ENCODE measurements around the gene NBPF14. TPM values are rescaled to one million over a fixed set of nuclear protein-coding genes. Genes with fewer than 3 reads are reported as not detected.

NBPF14 gene, protein sequence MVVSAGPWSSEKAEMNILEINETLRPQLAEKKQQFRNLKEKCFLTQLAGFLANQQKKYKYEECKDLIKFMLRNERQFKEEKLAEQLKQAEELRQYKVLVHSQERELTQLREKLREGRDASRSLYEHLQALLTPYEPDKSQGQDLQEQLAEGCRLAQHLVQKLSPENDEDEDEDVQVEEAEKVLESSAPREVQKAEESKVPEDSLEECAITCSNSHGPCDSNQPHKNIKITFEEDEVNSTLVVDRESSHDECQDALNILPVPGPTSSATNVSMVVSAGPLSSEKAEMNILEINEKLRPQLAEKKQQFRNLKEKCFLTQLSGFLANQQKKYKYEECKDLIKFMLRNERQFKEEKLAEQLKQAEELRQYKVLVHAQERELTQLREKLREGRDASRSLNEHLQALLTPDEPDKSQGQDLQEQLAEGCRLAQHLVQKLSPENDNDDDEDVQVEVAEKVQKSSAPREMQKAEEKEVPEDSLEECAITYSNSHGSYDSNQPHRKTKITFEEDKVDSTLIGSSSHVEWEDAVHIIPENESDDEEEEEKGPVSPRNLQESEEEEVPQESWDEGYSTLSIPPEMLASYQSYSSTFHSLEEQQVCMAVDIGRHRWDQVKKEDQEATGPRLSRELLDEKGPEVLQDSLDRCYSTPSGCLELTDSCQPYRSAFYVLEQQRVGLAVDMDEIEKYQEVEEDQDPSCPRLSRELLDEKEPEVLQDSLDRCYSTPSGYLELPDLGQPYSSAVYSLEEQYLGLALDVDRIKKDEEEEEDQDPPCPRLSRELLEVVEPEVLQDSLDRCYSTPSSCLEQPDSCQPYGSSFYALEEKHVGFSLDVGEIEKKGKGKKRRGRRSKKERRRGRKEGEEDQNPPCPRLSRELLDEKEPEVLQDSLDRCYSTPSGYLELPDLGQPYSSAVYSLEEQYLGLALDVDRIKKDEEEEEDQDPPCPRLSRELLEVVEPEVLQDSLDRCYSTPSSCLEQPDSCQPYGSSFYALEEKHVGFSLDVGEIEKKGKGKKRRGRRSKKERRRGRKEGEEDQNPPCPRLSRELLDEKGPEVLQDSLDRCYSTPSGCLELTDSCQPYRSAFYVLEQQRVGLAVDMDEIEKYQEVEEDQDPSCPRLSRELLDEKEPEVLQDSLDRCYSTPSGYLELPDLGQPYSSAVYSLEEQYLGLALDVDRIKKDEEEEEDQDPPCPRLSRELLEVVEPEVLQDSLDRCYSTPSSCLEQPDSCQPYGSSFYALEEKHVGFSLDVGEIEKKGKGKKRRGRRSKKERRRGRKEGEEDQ (N-terminal part only)
- total RNA-seq (2022; extraction: Qiagen RNA extraction): 21.0 to 25.0 TPM (median 22.7 TPM) in 5 replicates

DNA sequence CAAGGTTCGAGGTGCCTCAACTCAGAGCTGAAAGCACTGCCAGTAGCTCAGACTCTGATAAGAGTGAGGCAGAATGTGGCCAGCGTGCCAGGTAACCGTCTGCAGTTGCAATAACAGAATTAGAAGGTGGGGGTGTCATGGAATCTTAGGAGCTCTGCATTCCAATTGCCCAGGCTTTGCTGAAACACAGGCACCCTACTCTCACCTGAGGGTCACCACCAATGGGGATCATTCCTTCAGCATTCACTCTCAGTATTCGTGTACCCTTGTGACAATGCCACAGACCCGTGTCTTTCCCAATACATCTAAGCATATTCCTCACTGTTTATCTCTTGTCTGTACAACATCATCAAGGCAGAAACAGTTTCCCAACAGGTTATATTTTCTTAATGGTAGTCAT is at the start of gene NBPF14:
TSS of gene NBPF14 (minus strand) at position 101 of the 400 bp plus-strand sequence. CDS start 294 bp downstream, outside the sequence.

DNA sequence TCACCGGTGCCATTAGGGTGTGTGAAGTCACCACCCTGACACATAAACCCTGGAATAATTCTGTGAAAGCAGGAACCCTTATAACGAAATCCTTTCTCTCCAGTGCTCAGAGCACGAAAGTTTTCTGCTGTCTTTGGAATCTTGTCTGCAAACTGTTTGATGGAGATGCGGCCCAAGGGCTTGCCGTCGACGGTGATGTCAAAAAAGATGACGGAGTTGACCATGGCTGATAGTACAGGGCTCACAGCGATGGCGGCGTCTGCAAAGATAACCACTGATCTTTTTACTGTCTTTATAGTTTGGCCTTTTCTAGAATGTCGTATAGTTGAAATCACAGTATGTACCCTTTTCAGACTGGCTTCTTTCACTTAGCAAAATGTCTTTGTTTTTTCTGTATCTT is 112.8 kb downstream of the NBPF14 start, which contains the start of gene PPIAL4G:
TSS of gene PPIAL4G (minus strand) at position 274 of the 400 bp plus-strand sequence. CDS start at position 224, 50 bp downstream.

Other genes starting within 250 kb of the NBPF14 start
- gene PPIAL4G, start 112.7 kb downstream of the NBPF14 start, total RNA-seq (2022; extraction: Qiagen RNA extraction): not detected in 5 replicates
- gene NUDT4B, start 152.8 kb upstream of the NBPF14 start, total RNA-seq (2022; extraction: Qiagen RNA extraction): 0.95 to 1.6 TPM (median 1.3 TPM) in 5 replicates
- 6.4 to 7.0 TPM (median 6.6 TPM) in 5 replicates for gene PDE4DIP, start 248.4 kb upstream of the NBPF14 start, total RNA-seq (2022; extraction: Qiagen RNA extraction)

All from A549 treated with Mapracorat at 1 μM for 4 hours (cell line).